Activated CD8-positive, alpha-beta T cell treated with anti-CD3 and anti-CD28 coated beads, Interleukin-2, amount 10 ng/mL, durations not matched to agents 7 days and 5 days (primary cell): ENCODE data around the gene TMEM184B. TPM values are rescaled to one million over a fixed set of nuclear protein-coding genes. Genes with fewer than 3 reads are reported as not detected.

Source experiments
- ATAC-seq: fragments of 150-1000 bp; cut with Tn5 transposase; one replicate; pipeline ENCODE4 v1.10.0; 2021; ENCODE audit warnings: moderate library complexity
- CTCF ChIA-PET: fragments of 350-600 bp; sonication (Branson Sonifier 250); formaldehyde crosslinking; loops from one replicate; lab custom pipeline; 2021; ENCODE audit warnings: antibody characterized with exemption; lab: Charles Lee
- POLR2A ChIA-PET: fragments of 350-600 bp; sonication (Branson Sonifier 250); formaldehyde crosslinking; loops from one replicate; lab custom pipeline; 2021; ENCODE audit warnings: antibody characterized with exemption; lab: Charles Lee
- DNase-seq: peaks from one replicate; pipeline ENCODE4 v3.0.0-alpha.2; 2020
- H3K27ac Mint-ChIP-seq: one replicate; pipeline ENCODE4 v1.8.0; 2021; ENCODE audit warnings: mild to moderate bottlenecking, mixed read lengths
- H3K27me3 Mint-ChIP-seq: one replicate; pipeline ENCODE4 v1.8.0; 2021; ENCODE audit warnings: low read depth, mixed read lengths
- H3K36me3 Mint-ChIP-seq: one replicate; pipeline ENCODE4 v1.8.0; 2021; ENCODE audit warnings: low read depth, mixed read lengths
- H3K4me1 Mint-ChIP-seq: one replicate; pipeline ENCODE4 v1.8.0; 2021; ENCODE audit warnings: low read depth, mixed read lengths
- H3K4me3 Mint-ChIP-seq: one replicate; pipeline ENCODE4 v1.8.0; 2021; ENCODE audit warnings: mild to moderate bottlenecking, mixed read lengths
- H3K9me3 Mint-ChIP-seq: one replicate; pipeline ENCODE4 v1.8.0; 2022; ENCODE audit warnings: mixed read lengths; ENCODE audit not compliant: insufficient read depth
- total RNA-seq, 2 experiments: library from RNA; stranded (reverse); gene quantifications; one replicate each; pipeline ENCODE4 v1.2.3, GENCODE V29; 2021

TMEM184B gene
- total RNA-seq, 2 experiments from 2014 or later, result 30.8 to 31.4 TPM

DNA sequence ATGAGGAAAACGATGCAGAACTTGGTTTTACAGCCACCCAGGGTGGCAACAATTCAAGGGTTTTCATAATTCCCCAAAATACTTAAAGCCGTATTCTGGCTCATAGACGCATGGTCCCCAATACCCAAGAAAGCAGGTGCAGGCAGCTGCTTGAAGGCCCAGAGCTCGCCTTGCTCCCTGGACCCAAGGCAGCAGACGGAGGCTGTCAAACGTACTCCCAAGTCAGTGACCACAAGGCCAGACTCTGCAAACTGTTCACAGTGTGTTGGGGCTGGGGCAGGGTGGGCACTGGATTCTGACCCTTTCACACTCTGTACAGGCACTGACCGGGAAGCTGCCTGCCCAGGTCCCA is 21.5 kb downstream of the TMEM184B start:
- no peak for DNase-seq
- Mint-ChIP-seq H3K4me3 (no peak overlapping the region), H3K36me3 (peaks cover 6% of the 10 kb centered on the region), H3K27me3 (no peaks in the 10 kb centered on the region), H3K27ac (no peak overlapping the region), H3K9me3 (no peaks in the 10 kb centered on the region), H3K4me1 (no peaks in the 10 kb centered on the region)
- ChIA-PET CTCF (no interaction called here), POLR2A (no interaction called here)
- no peak for ATAC-seq

GRCh38 chr22:38250643-38251340 is 22.0 kb downstream of the TMEM184B start:
- POLR2A ChIA-PET, result interaction anchor here (0.6 kb wide), 1 partner anchor 504 kb away, joined by 3 read pairs; no protein-coding TSS in a partner anchor
- ATAC-seq, result no peak
- CTCF ChIA-PET, result interaction anchor here (0.7 kb wide), 1 partner anchor 11 kb away, joined by 3 read pairs; no protein-coding TSS in a partner anchor

GRCh38 chr22:38249803-38250642 is 22.8 kb downstream of the TMEM184B start:
- no peak for DNase-seq

More at GRCh38 chr22:38250643-38251340, 22.0 kb downstream of the TMEM184B start:
- no peak for DNase-seq
- Mint-ChIP-seq H3K36me3 (peaks cover 6% of the 10 kb centered on the region), H3K9me3 (no peaks in the 10 kb centered on the region), H3K4me3 (no peak overlapping the region), H3K4me1 (no peaks in the 10 kb centered on the region), H3K27ac (no peak overlapping the region), H3K27me3 (no peaks in the 10 kb centered on the region)

DNA sequence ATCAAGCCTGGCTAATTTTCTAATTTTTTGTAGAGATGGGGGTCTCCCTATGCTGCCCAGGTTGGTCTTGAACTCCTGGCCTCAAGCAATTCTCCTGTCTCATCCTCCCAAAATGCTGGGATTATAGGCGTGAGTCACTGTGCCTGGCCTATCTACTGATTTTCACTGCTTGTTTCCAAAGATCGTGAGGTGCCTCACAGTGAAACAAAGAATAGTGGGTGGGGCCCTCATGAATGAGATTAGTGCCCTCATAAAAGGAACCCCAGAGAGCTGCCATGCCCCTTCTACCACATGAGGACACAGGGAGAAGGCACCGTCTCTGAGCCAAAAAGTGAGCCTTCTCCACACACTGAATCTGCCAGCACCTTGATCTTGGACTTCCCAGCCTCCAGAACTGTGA is 23.5 kb downstream of the TMEM184B start:
- CTCF ChIA-PET, result no interaction called here
- no peak overlapping the region for H3K4me3 Mint-ChIP-seq
- POLR2A ChIA-PET, result no interaction called here

More at GRCh38 chr22:38249803-38250642, 22.8 kb downstream of the TMEM184B start:
- ATAC-seq, result no peak
- CTCF ChIA-PET, result interaction anchor here (0.7 kb wide), 1 partner anchor 12 kb away, joined by 3 read pairs; no protein-coding TSS in a partner anchor
- POLR2A ChIA-PET, result interaction anchor here (0.6 kb wide), 1 partner anchor 505 kb away, joined by 3 read pairs; no protein-coding TSS in a partner anchor
- Mint-ChIP-seq H3K9me3 (no peaks in the 10 kb centered on the region), H3K36me3 (peaks cover 6% of the 10 kb centered on the region), H3K27ac (no peak overlapping the region), H3K4me3 (no peak overlapping the region), H3K27me3 (no peaks in the 10 kb centered on the region), H3K4me1 (no peaks in the 10 kb centered on the region)

DNA sequence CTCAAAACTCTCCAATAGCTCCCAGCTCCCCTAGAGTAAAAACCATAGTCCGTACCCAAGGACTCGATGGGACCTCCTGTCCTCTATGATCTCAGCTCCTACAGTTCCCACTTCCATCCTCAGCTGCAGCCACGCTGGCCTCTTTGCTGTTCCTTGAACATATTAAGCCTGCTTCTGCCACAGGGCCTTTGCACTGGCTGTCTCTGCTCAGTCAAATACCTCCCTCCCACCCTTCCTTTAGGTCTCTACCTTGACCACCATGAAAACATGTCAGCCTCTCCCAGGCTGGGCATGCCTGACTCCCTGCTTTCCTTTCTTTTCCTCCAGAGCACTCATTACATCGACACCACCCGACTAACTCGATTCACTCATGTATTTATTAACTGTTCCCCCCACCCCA is 24.5 kb downstream of the TMEM184B start:
- Mint-ChIP-seq H3K4me3 (no peak overlapping the region), H3K4me1 (peaks cover 4% of the 10 kb centered on the region), H3K36me3 (peaks cover 6% of the 10 kb centered on the region), H3K27ac (no peak overlapping the region), H3K9me3 (no peaks in the 10 kb centered on the region), H3K27me3 (no peaks in the 10 kb centered on the region)
- ChIA-PET POLR2A (interaction anchor here (1.0 kb wide), 1 partner anchor 111 kb away, joined by 3 read pairs; no protein-coding TSS in a partner anchor), CTCF (no interaction called here)
- no peak for ATAC-seq
- no peak for DNase-seq

More for the DNA sequence above, 23.5 kb downstream of the TMEM184B start:
- ATAC-seq (no peak), DNase-seq (no peak)
- H3K27me3 Mint-ChIP-seq, result no peaks in the 10 kb centered on the region
- H3K27ac Mint-ChIP-seq, result no peak overlapping the region
- no peaks in the 10 kb centered on the region for H3K4me1 Mint-ChIP-seq
- H3K36me3 Mint-ChIP-seq, result peaks cover 6% of the 10 kb centered on the region
- no peaks in the 10 kb centered on the region for H3K9me3 Mint-ChIP-seq

DNA sequence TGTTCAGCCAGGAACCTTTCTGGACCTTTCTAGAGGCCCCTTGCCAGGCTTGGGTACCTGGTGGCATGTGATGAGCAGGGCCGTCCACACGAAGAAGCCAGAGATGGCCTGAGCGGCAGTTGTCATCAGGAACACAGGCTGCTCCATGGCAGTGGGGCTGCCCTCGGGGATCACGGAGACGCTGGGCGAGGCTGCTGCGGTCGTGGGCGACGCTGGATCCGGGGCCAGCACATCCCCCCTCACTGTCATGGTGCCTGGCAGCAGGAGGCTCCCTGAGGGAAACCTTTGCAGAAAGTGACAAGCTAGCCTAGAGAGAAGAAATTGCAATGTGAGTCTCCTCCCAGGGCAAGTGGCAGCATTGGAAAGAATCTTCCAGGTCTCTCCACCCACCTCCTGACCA is 25.1 kb downstream of the TMEM184B start:
- H3K27ac Mint-ChIP-seq, result no peak overlapping the region
- ChIA-PET POLR2A (interaction anchor here (1.0 kb wide), 1 partner anchor 111 kb away, joined by 3 read pairs; no protein-coding TSS in a partner anchor), CTCF (no interaction called here)
- H3K27me3 Mint-ChIP-seq, result no peaks in the 10 kb centered on the region
- peaks cover 6% of the 10 kb centered on the region for H3K36me3 Mint-ChIP-seq
- no peaks in the 10 kb centered on the region for H3K9me3 Mint-ChIP-seq
- ATAC-seq, result no peak
- H3K4me3 Mint-ChIP-seq, result no peak overlapping the region
- H3K4me1 Mint-ChIP-seq, result peaks cover 4% of the 10 kb centered on the region
- DNase-seq, result no peak

GRCh38 chr22:38246692-38247091 is 26.1 kb downstream of the TMEM184B start:
- ChIA-PET POLR2A (no interaction called here), CTCF (no interaction called here)
- Mint-ChIP-seq H3K36me3 (peaks cover 6% of the 10 kb centered on the region), H3K27me3 (no peaks in the 10 kb centered on the region), H3K4me1 (peaks cover 4% of the 10 kb centered on the region), H3K9me3 (no peaks in the 10 kb centered on the region), H3K27ac (no peak overlapping the region), H3K4me3 (no peak overlapping the region)
- ATAC-seq, result no peak
- DNase-seq, result no peak

DNA sequence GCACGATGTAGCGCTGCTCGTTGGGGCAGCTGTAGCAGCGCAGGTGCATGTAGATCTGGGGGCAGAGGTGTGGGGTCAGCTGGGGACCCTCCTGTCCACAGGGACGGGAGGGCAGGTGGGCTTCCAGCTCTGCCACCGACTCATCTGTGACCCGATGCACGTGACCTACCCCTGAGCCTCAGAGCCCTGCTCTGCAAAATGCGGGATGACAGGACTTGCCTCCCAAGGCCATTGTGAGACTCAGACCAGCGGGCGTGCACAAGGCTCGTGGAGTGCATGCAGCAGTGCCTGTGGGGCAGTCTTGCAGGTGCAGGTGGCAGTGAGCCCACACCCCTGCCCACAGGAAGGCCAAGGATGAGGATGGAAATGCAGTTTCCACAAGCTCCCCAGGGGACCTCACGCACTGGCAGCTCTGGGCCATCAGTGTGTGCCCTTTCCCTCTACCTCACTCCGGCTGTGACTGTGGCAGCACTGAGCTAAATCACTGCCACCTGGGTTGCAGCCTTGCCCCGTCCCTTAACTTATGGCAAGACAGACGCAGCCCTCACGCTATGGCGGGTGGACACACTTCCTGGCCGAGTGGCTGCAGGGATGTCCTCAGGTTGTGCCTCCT is 26.7 kb downstream of the TMEM184B start:
- POLR2A ChIA-PET, result interaction anchor here (0.7 kb wide), 1 partner anchor 138 kb away, joined by 3 read pairs; no protein-coding TSS in a partner anchor
- DNase-seq (no peak), ATAC-seq (no peak)
- CTCF ChIA-PET, result no interaction called here
- H3K27ac Mint-ChIP-seq, result no peak overlapping the region
- no peaks in the 10 kb centered on the region for H3K27me3 Mint-ChIP-seq
- peaks cover 6% of the 10 kb centered on the region for H3K36me3 Mint-ChIP-seq
- peaks cover 4% of the 10 kb centered on the region for H3K4me1 Mint-ChIP-seq
- no peaks in the 10 kb centered on the region for H3K9me3 Mint-ChIP-seq
- no peak overlapping the region for H3K4me3 Mint-ChIP-seq

- Mint-ChIP-seq H3K4me1 (peaks cover 4% of the 10 kb centered on the region), H3K36me3 (peaks cover 5% of the 10 kb centered on the region), H3K27me3 (no peaks in the 10 kb centered on the region), H3K9me3 (no peaks in the 10 kb centered on the region), H3K27ac (no peak overlapping the region), H3K4me3 (no peak overlapping the region)
- ChIA-PET CTCF (interaction anchor here (1.5 kb wide), 1 partner anchor 192 kb away, joined by 4 read pairs; no protein-coding TSS in a partner anchor), POLR2A (no interaction called here)
- no peak for ATAC-seq
- DNase-seq, result no peak
Measured at GRCh38 chr22:38244106-38244505, 28.7 kb downstream of the TMEM184B start.

DNA sequence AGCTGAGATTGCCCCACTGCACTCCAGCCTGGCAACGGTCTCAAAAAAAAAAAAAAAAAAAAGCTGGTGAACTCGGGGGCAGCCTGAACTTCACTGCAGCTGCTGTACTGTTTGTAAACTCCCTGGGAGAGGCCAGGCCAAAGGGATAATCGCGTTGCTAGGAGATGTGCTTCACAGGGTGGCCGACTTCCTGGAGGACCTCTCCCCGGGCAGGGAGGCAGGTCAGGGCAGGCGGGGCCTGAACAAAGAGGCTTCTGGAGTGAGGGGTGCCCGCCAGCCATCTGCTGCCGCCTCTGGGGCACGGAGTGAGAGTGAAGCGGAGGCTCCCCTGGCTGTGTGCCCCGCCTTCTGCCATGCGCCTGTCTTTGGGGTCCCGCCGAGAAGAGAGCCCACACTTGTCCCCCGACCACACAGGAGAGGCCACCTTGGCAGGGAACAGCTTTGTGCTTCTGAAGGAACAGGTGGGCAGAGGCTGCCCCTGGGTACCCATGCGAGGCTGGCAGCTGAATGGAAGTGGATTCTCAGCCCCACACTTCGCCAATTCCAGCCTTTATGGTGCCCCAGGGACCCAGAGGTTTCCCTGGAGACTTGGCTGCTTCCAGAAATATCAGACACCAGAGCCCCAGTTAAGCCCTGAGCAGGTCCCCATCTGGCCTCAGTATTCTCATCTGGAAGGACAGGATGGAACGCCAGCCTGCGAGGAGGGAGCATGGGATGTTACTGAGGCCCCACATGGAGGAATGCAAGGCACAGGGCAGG is 29.6 kb downstream of the TMEM184B start:
- no peak for DNase-seq
- Mint-ChIP-seq H3K4me1 (peaks cover 4% of the 10 kb centered on the region), H3K9me3 (no peaks in the 10 kb centered on the region), H3K36me3 (peaks cover 5% of the 10 kb centered on the region), H3K4me3 (no peak overlapping the region), H3K27me3 (no peaks in the 10 kb centered on the region), H3K27ac (no peak overlapping the region)
- ATAC-seq, result no peak
- ChIA-PET POLR2A (no interaction called here), CTCF (interaction anchor here (1.5 kb wide), 1 partner anchor 191 kb away, joined by 4 read pairs; no protein-coding TSS in a partner anchor)

GRCh38 chr22:38240734-38241252 is 32.0 kb downstream of the TMEM184B start:
- Mint-ChIP-seq H3K4me3 (no peak overlapping the region), H3K36me3 (no peaks in the 10 kb centered on the region), H3K4me1 (peaks cover 4% of the 10 kb centered on the region), H3K9me3 (no peaks in the 10 kb centered on the region), H3K27ac (no peak overlapping the region), H3K27me3 (no peaks in the 10 kb centered on the region)
- DNase-seq (no peak), ATAC-seq (no peak)
- POLR2A ChIA-PET, result no interaction called here
- CTCF ChIA-PET, result interaction anchor here (0.7 kb wide), 1 partner anchor 11 kb away, joined by 4 read pairs; no protein-coding TSS in a partner anchor
